Glomerular endothelial cell (primary cell): ENCODE measurements around the gene TMEM247. TPM values are rescaled to one million over a fixed set of nuclear protein-coding genes. Genes with fewer than 3 reads are reported as not detected.

Experiments used
- DNase-seq: peaks from one replicate; pipeline ENCODE4 v3.0.0-alpha.2; 2011; ENCODE audit warnings: low read depth, low spot score; ENCODE audit errors: extremely low read depth
- total RNA-seq: library from RNA; depleted of rRNA; stranded (reverse); fragments of >200 nt; gene quantifications from 2 replicates; pipeline ENCODE4 v1.2.3, GENCODE V29; 2015

Gene TMEM247
- not detected in 2 replicates for total RNA-seq

DNA sequence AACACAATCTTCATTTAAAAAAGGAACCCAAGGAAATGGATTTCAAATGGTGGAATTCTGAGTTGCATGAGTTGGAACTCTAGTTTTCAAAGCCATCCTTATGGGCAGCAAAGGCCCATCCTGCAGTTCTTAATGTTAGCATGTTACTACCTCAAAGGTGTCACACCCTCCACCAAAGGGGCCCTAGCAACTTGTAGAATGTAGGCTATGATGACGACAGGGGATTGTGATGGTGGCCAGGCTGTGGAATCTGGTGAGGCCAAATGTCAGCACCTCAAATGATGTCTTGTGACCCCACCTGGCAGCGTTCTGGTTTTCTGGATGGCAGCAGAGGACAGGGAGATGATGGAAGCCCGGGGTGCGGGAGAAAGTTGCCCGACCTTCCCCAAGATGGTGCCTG, at the start of gene TMEM247:
TSS of gene TMEM247 (plus strand) at position 301 of the 400 bp plus-strand sequence.
- DNase-seq = no peak

- DNase-seq = no peak
These were observed 49.0 kb upstream of the TMEM247 start for GRCh38 chr2:46430413-46430812.

- DNase-seq = no peak
These were observed 48.4 kb upstream of the TMEM247 start for GRCh38 chr2:46430992-46431391.

DNA sequence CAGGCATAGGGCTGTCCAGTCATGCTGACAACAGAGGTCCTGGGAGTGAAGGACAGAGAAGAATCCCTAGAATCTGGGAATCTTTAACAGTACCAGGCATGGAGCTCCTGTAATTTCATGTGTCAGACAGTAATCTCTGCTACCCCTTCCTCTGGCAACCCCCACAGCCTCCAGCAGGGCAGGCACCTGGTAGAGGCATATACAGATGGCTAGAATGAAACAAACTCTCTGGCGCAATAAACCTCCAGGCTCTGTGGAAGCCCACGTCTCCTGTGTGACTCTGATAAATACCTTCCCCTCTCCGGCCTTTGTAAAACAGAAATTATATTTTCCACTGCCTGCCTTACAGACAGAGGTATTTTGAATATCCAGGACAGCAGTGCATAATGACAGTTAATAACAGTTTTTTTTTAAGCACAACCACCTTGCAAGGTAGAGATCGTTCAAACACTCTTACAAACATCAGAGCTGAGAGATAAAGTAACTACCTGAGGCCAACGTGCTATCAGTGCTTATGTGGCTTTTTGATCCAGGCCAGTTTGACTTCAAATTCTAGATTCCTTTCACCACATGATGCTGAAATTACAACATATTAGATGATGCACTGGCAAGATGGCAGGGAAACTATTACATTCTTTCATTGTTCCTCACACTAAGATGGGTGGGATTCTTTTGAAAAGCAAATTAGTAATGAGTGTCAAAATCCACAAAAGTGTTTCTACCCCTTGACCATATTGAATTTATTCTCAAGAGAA, 47.7 kb upstream of the TMEM247 start:
- no peak for DNase-seq

DNA sequence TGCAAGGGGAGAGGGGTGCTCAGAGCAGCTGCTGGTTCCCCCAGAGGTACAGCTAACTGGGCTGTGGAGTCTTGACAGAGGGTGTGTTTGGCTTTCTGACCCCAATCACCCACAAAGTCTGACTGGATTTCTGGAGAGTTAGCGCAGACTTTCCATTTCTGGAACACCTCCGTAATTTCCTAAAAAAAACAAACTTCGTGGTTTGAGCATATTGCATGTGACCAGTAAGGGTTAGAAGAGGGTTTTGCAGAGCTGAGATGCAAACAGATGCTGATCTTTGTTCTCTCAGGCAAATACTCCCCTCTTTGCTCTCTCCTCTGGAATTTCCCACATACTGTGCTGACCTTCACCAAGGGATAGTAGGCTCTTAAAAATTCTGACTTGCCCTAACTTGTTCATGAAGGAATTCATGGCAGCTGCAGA, 44.5 kb upstream of the TMEM247 start:
- DNase-seq = no peak

- DNase-seq = no peak
These were observed 44.0 kb upstream of the TMEM247 start for GRCh38 chr2:46435353-46435752.

DNA sequence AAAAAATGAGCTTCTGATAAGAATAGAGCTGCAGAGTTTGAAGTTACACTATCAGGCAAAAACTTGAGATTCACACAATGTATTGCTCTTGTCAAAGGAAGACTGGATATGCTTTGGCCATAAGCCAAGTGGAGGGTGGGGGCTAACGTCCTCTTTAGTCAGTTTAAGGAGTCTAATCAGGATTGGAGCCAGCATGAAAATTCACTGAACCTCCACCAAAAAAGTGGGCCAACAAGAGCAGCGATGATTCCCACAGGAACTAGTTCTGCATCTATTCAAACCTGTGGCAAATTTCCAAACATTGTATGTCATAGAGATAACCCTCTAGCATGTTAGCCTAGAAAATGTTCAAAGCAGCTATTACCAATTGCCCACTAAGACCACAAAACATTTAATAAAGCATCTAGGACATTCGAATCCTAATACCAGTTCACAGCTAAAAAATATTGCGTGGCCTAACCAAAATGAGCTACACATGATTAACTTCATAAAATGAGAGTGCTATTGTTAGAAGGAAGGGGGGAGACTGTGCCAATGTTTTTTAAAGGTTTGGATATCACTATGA, 43.5 kb upstream of the TMEM247 start:
- DNase-seq = no peak

DNA sequence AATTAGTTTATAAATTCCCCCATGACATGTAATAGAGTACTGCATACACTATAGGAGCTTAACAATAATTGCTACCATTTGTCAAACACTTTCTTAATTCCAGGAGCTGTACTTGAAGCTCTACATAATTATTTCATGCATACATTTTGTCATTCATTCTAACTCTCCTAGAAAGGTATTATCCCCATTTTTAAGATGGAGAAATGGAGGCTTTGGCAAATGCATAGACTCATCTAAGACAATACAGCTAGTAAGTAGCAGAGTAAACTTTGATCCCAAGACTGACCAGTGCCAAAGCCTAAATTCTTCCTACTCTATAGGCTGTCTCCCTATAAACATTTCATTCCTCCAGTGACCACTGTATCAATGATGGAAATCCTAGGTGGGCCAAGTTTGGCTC, 42.6 kb upstream of the TMEM247 start:
- no peak for DNase-seq

GRCh38 chr2:46438102-46438501, 41.3 kb upstream of the TMEM247 start:
- no peak for DNase-seq

DNA sequence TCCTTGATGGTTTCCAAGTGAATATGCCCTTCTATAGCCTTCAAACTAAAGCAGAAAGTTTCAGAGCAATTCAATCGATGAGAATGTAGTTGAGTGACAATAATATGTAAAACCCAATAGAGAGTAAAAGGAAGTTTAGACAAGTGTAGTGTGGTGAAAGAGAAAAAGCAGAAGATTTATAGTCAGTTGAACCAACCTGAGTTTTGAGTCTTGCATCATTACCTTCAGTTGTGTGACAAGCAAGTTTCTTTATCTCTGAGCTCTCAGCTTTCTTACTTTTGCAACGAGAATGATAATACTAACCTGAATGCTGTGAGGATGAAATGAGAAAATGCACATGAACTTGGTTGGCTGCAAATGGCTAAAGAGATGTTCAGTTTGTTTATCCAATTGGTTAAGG, 40.6 kb upstream of the TMEM247 start:
- no peak for DNase-seq

- DNase-seq = no peak
These were observed 39.8 kb upstream of the TMEM247 start for GRCh38 chr2:46439582-46439981.

DNA sequence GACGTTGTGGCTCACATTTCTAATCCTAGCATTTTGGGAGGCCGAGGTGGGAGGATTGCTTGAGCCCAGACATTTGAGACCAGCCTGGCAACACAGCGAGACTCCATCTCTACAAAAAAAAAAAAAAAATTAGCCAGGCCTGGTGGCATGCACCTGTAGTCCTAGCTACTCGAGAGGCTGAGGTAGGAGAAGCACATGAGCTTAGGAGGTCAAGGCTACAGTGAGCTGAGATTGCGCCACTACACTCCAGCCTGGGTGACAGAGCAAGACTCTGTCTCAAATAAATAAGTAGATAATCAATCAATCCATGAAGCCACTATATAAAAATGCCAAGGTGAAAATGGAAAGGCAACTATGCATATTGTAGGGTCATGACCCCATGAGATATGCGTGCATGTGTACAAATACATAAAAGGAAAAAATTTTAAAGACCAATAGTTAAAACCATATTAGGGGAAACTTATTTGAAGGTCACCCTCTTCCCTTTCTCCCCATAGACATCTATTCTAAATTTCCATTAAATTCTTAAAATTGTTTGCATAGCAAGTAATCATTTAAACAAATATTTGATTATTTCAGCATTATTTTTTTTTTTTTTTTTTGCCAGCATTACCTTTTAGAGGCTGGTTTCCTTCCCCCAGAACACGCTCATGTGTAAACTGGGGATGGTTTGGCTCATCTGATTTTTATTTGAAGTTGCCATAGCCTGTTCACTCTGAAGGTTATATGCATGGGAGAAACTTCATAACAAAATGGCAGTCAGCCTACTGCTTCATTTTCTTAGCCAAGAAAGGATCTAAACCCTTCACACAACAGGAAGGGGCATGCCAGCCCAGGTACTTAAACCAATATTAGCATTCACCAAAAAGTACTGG, 37.3 kb upstream of the TMEM247 start:
- DNase-seq = no peak

GRCh38 chr2:46444732-46445131, 34.6 kb upstream of the TMEM247 start:
- DNase-seq = no peak

DNA sequence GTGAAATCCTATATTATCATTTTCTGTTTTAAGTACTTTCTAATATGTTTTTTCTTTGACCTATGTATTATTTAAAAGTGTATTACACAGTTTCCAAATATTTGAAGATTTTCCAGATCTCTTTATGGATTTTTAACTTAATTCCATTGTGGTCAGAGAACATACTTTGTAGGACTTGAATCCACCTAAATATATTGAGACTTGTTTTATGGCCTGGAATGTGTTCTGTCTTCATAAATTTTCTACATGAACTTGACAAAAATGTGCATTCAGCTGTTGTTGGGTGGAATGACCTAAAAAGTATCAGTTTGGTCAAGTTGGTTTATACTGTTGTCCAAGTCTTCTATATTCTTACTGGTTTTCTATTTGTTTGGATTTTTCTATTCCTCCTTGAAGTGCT, 33.8 kb upstream of the TMEM247 start:
- DNase-seq = no peak

DNA sequence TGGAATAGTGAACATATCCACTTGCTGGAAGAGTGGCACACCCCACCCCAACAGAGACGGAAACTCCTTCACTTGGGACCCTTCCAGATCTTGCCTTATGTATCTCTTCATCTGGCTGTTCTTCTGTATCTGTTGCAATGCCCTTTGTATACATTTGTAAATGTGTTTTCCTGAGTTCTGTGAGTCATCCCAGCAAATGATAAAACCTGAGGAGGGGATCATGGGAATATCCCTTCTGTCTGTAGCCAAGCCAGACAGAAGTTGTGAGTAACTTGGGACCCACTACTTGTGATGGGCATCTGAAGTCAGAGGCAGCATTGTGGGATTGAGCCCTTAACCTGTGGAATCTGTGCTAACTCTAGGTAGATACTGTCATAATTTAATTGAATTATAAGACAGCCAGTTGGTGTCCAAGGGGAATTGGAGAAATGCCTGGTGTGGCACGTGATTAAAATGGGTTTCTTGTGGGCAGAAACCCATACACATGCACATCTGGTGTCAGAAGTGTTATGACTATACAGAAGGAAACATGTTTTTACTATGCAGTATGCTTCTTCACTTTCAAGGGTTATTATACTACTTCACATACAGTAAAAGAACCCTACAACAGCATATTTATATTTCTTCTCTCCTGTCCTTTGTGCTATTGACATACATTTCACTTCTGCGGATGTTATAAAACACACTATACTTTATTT, 32.3 kb upstream of the TMEM247 start:
- DNase-seq = no peak

- no peak for DNase-seq
These were observed 31.7 kb upstream of the TMEM247 start for GRCh38 chr2:46447649-46448048.

DNA sequence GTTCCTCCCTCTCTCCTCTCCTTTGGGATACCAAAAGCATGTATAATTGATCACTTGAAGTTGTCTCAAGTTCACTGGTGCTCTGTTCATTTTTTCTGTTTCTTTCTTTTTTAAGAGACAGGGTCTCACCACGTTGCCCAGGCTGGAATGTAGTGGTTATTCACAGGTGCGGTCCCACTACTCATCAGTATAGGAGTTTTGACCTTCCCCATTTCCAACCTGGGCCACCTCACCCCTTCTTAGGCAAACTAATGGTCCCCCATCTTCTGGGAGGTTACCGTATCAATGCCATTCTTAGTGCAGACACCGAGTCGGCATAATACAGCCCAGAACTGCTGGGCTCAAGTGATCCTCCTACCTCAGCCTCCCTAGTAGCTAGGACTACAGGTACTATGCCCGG, 31.3 kb upstream of the TMEM247 start:
- no peak for DNase-seq

GRCh38 chr2:46448641-46449040, 30.7 kb upstream of the TMEM247 start:
- no peak for DNase-seq

- no peak for DNase-seq
These were observed 29.7 kb upstream of the TMEM247 start for GRCh38 chr2:46449700-46450099.

GRCh38 chr2:46451131-46451711, 28.1 kb upstream of the TMEM247 start:
- no peak for DNase-seq

GRCh38 chr2:46456789-46457188, 22.6 kb upstream of the TMEM247 start:
- no peak for DNase-seq
